HepG2 (cell line): ENCODE measurements around the gene IQSEC1. TPM values are rescaled to one million over a fixed set of nuclear protein-coding genes. Genes with fewer than 3 reads are reported as not detected.

Source experiments
- ARID5B ChIP-seq: IDR thresholded peaks from 2 replicates; pipeline ENCODE4 v1.4.0; 2020; ENCODE audit warnings: mild to moderate bottlenecking, missing genetic modification reagents
- CBX1 ChIP-seq: IDR thresholded peaks from one replicate; pipeline ENCODE4 v1.6.1; 2016; ENCODE audit warnings: antibody characterized with exemption, low read depth
- CEBPB ChIP-seq: IDR thresholded peaks from 2 replicates; pipeline ENCODE4 v1.6.1; 2011; ENCODE audit warnings: low read depth, low read length, improper control_type of control experiment, borderline replicate concordance
- CREB1 ChIP-seq, 2 experiments: fragments of 450-650 bp in 1 of 2; IDR thresholded peaks; 2 replicates each; pipeline ENCODE4 v1.6.1; 2016 to 2017; ENCODE audit warnings: control low read depth in 1 of 2, mild to moderate bottlenecking in 1 of 2, missing compliant biosample characterization in 1 of 2, missing genetic modification characterization in 1 of 2
- IRF9 ChIP-seq: sonication (generic); formaldehyde crosslinking; IDR thresholded peaks from 2 replicates; pipeline ENCODE4 v1.8.0; 2022; ENCODE audit warnings: missing genetic modification reagents, mild to moderate bottlenecking, borderline replicate concordance
- MXD1 ChIP-seq: sonication (generic); formaldehyde crosslinking; IDR thresholded peaks from 2 replicates; pipeline ENCODE4 v1.4.0; 2020; ENCODE audit warnings: mild to moderate bottlenecking, missing genetic modification reagents
- MXD3 ChIP-seq: IDR thresholded peaks from 2 replicates; pipeline ENCODE4 v1.6.1; 2016; ENCODE audit warnings: mild to moderate bottlenecking, missing biosample characterization, missing genetic modification reagents
- RBM22 ChIP-seq: fragments of 200-400 bp; formaldehyde crosslinking; optimal IDR thresholded peaks from 2 replicates; pipeline ENCODE3; 2017; ENCODE audit warnings: mild to moderate bottlenecking, low read length, moderate library complexity
- SNAPC2 ChIP-seq: sonication (generic); formaldehyde crosslinking; IDR thresholded peaks from 2 replicates; pipeline ENCODE4 v1.8.1; 2022; ENCODE audit warnings: mild to moderate bottlenecking, missing genetic modification reagents
- SRSF4 ChIP-seq: fragments of 200-400 bp; formaldehyde crosslinking; IDR thresholded peaks from one replicate; pipeline ENCODE4 v1.6.1; 2018; ENCODE audit warnings: mild to moderate bottlenecking, low read depth, low read length, moderate library complexity; ENCODE audit not compliant: poor library complexity, severe bottlenecking
- ZFP1 ChIP-seq: IDR thresholded peaks from 2 replicates; pipeline ENCODE4 v1.6.1; 2016
- ZNF142 ChIP-seq: sonication (generic); formaldehyde crosslinking; IDR thresholded peaks from 2 replicates; pipeline ENCODE4 v1.4.0; 2020; ENCODE audit warnings: missing genetic modification reagents
- ZNF570 ChIP-seq: sonication (generic); formaldehyde crosslinking; IDR thresholded peaks from 2 replicates; pipeline ENCODE4 v1.4.0; 2020; ENCODE audit warnings: mild to moderate bottlenecking, missing genetic modification reagents, borderline replicate concordance
- ZNF766 ChIP-seq: sonication (generic); formaldehyde crosslinking; IDR thresholded peaks from 2 replicates; pipeline ENCODE4 v1.5.0; 2020; ENCODE audit warnings: missing genetic modification reagents, borderline replicate concordance
- polyA plus RNA-seq, 8 experiments: library from polyadenylated mRNA; depleted of rRNA in 3 of 8; stranded (reverse) in 7 of 8; unstranded in 1 of 8; fragments of >200 nt; fragmentation: Illumina TruSeq in 4 of 8; extraction: Trizol in 4 of 8; gene quantifications; 2 replicates each; pipeline versions ENCODE4 v1.2.1 to v1.2.3, GENCODE V29; 2011 to 2016; ENCODE audit warnings: low read depth in 4 of 8, missing spikeins in 1 of 8, mixed read lengths in 1 of 8; ENCODE audit not compliant: insufficient read depth in 1 of 8
- total RNA-seq, 5 experiments: library from RNA; depleted of rRNA; stranded (reverse); fragments of >200 nt; fragmentation: Illumina TruSeq; extraction: Trizol; gene quantifications; 2 replicates each; pipeline ENCODE4 v1.2.3, GENCODE V29; 2016; ENCODE audit warnings: low read depth in 1 of 5

IQSEC1 gene
- total and polyA plus RNA-seq, 2 of the 13 experiments (the other 11 are each of a cell fraction or from before 2014, with no cell fraction given), result 17.4 to 20.2 TPM

GRCh38 chr3:12967606-12968351, 105.5 kb downstream of the IQSEC1 start (continued):
- TF ChIP-seq ZNF570 (CRISPR knock-in tag) (no peak), CEBPB (no peak), ZNF766 (CRISPR knock-in tag) (no peak), IRF9 (CRISPR knock-in tag) (no peak), ARID5B (CRISPR knock-in tag) (0 out of 2 replicates have a peak, but pooled peaks have one; percentile 23), ZFP1 (CRISPR knock-in tag) (no peak), RBM22 (no peak), ZNF142 (CRISPR knock-in tag) (no peak), CREB1 (IDR thresholded peaks at IDR 0.05) (no peak), CREB1 (CRISPR knock-in tag; IDR thresholded peaks at IDR 0.05) (no peak), MXD3 (CRISPR knock-in tag) (no peak), CBX1 (no peak), MXD1 (CRISPR knock-in tag) (no peak), SRSF4 (no peak), SNAPC2 (CRISPR knock-in tag) (no peak)
